Left colon (tissue), 2 donors: Measurements from ENCODE around the gene MB. TPM values are rescaled to one million over a fixed set of nuclear protein-coding genes. Genes with fewer than 3 reads are reported as not detected.

Source experiments
- ATAC-seq: fragments of 200-7000 bp; cut with Tn5 transposase; one replicate; pipeline ENCODE4 v1.9.1; 2020; ENCODE audit warnings: mild to moderate bottlenecking, moderate library complexity
- DNase-seq, 2 donors: peaks; one replicate each; pipeline ENCODE4 v3.0.0-alpha.2; 2020
- intact Hi-C, 2 donors: fragments of 100-400 bp; cut with DNase I in 1 of 2; cut with micrococcal nuclease in 1 of 2; formaldehyde crosslinking; loops; one replicate each; pipeline versions ENCODE4 v1.11.2 to v1.14.0; 2022; cut with DNase I, micrococcal nuclease
- total RNA-seq, 2 donors: library from RNA; stranded (reverse); fragmentation: NEBNext Ultra II Directional; extraction: Animal tissue kit (Norgen Biotek cat#: 25700); gene quantifications; one replicate each; pipeline ENCODE4 v1.2.1, GENCODE V29; 2021
- donor health status: DM: no; HTN: no; CAD: no.
- donor health status: DM: yes; HTN: yes; CAD: no.

MB gene
- total RNA-seq, 2 donors from 2014 or later = 8.4 to 12.8 TPM

DNA sequence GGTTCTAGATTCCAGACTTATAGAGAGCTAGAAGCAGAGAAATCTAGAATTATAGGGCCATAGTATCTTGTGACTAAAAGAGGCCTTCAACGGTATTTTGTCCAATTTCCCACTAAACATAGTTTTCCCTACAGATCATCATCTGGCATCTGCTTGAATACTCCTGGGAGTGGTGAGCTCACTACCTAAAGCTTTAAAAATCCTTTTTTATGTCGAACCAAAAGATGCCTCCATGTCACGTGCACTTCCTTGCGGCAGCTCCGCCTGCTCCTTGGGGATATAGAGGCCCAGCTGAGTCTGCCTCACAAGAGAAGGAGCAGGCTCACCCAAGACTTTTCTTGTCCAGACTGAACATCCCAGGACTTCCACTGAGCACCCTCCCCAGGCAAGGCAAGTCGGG lies 4.3 kb upstream of the MB start:
- no peak for DNase-seq
- intact Hi-C loops = no loop called here
- ATAC-seq = no peak

DNA sequence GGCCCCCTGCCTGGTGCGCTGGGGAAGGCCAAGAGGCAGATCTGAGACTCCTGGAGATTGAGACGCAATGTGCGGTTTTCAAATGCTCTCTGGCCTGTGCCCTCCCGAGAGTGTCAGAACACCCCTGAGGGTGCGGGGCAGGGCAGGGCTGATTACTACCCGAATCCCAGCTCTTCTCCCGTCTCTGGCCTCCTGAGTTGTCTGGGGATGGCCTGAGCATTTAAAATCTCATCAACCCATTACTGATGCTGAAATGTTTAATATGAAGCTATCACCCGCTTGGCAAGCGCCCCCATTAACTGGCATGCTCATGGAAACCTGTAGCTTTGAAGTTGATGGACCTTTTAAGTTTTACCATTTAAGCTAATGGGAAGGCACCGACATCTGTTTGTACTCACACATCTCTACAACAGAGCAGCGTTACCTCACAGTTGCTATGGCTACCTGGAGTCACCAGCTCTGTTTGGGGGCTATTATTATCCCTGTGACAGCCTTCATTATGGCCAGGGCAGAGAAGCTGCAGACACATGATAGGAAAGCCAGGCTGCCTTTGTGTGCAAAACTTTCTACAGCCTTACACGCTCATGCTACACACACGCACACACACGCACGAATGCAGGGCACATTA lies 3.6 kb upstream of the MB start:
- DNase-seq (peak in 1 of 2 donors; percentile 39), ATAC-seq (no peak)
- intact Hi-C loops = no loop called here

DNA sequence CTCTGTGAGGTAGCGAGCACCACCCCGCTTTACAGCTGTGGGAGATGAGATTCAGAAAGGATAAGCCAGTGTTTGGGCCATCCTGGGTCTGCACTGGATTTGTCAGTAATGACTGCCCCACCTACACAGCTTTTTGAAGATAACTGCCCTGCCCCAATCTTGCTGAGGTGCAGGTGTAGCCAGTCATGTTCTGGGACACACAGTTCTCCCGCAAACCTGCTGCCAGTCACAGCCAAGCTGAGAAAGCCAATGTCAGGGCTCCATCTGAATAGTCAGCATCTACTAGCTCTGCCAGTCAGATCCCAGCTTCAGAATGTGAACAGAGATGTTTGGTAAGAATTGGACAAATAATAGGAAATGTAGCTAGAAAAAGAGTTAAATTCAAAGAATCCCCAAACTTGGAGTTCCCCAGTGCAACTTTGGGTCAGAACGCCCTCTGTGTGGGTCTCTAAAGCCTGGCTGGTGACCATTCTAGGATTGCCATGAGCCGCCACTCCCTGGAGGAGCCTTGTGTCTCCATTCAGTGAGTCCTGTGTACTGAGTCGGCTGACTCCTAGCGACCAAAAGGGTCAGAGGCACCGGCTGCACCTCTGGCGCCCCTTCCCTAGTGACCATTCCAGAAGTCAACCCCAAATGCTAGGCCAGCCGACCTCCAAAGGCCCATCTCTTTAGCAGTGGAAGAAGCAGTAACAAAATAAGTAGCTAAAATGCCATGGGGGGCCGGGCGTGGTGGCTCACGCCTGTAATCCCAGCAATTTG lies 2.4 kb upstream of the MB start:
- intact Hi-C loops = no loop called here
- peak in 1 of 2 donors; percentile 31 for DNase-seq
- ATAC-seq = no peak

GRCh38 chr22:35618427-35619223 lies 1.5 kb upstream of the MB start:
- ATAC-seq (no peak), DNase-seq (no peak)
- intact Hi-C loops = no loop called here

- no peak for ATAC-seq
- intact Hi-C loops = no loop called here
Observed at GRCh38 chr22:35616043-35616442, 1.1 kb downstream of the MB start.

DNA sequence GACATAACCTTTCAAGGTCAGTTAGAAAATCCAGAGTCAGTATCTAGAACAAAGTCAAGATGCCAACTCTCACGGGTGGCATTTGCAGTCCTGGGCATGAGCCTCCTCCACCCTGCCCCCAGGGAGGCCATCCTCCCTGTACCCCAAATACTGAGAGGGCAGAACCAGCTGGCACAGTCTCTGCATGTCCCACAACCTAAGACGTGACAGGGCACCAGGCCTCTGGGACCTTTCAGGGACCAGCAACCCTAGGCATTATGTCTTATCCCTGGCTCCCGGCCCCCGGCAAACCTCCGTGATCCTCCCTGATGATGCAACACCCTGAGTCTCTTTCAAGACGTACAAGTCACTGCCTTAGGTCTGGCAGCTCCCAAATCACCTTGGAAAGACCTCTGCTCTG lies 2.0 kb downstream of the MB start:
- DNase-seq = no peak
- intact Hi-C loops = no loop called here
- no peak for ATAC-seq

More at GRCh38 chr22:35616043-35616442, 1.1 kb downstream of the MB start:
- DNase-seq = no peak

- DNase-seq (no peak), ATAC-seq (no peak)
- intact Hi-C loops = no loop called here
Observed at GRCh38 chr22:35614404-35614803, 2.7 kb downstream of the MB start.

DNA sequence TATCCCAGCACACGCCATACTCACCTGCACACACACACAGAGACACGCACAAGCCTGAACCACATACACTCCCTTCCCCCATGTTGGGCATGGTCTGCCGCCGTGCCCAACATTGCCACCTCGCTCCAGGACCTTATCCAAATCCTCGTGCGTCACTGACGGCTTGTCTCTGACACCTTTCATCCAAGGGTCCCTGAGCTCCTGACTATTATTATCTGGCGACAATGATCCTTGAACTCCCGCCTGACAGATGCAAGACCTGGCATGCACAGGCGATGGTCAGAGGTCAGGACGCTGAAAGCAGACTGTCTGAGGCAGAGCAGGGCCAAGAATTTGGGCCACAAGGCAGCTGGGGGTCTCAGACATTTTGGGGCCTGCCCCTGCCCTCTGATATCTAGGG lies 4.2 kb downstream of the MB start:
- ATAC-seq (no peak), DNase-seq (no peak)
- intact Hi-C loops = no loop called here

DNA sequence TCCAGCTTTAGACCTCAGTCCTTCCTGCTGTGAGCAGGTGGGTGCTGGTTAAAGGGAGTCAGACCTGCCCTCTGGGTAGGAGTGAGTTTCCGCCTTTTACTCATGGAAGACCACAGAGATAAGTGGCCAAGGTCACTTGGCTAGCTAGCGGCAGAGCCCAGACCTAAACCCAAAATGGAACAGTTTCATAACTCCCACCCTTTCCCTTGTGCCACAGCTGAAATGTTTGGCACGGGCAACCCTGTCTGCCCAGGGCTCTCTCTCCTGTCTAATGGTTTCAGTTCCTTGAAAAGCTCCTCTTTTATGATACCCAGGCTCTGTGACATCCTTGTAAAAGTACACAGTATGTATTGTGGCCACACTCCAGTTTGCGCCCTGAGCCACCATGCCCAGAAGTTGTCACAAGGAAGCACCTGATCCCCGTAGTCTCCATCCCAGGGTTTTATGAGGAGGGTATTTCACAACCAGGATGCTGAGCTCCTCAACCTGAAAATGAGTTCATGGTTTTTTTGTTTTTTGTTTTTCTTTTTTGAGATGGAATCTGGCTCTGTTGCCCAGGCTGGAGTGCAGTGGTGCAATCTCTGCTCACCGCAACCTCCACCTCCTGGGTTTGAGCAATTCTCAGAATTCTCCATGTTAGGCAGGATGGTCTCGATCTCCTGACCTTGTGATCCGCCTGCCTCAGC lies 5.1 kb downstream of the MB start:
- ATAC-seq (peak; percentile 92), DNase-seq (peak; percentile 43 to 68)
- intact Hi-C loops = no loop called here

DNA sequence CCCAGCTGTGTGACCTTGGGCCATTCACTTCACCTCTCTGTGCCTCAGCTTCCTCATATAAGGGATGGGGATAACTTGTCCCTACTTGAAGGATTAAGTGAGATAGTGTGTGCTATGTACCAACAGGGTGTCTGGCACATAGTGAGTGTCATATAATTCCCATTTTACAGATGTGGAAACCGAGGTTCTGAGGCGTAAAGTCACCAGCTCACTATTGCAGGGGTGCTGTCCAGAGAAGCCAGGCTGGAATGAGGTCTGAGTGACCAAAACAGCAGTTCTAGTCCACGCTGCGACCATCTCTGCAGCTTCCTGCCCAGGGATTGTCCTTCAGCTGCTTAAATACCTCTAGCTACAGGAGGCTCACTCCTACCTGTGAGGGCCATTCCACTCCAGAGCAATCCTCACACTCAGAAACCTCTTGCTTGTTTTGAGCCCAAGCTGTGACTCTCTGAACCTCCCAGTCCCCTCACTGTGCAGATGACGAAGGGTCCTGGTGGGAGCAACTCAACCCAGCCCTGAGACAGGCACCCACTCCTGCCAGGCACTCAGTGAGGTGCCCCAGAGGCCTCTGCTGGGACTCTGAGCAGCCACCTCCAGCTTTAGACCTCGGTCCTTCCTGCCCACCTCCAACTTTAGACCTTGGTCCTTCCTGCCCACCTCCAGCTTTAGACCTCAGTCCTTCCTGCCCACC lies 5.8 kb downstream of the MB start:
- ATAC-seq (no peak), DNase-seq (no peak)
- intact Hi-C loops = no loop called here

DNA sequence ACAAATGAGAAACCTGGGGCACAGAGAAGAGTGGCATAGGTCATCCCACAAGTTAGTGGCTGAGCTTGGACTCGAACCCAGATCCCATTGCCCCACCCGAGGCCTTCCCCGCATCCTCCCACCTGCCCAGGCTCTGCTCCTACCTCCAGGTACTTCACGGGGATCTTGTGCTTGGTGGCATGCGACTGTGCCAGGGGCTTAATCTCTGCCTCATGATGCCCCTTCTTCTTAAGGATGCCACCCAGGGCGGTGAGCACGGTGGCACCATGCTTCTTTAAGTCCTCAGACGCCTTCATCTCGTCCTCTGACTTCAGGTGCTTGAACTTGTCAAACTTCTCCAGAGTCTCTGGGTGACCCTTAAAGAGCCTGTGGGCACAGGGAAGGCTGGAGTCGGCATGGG lies 6.4 kb downstream of the MB start:
- ATAC-seq = no peak
- intact Hi-C loops = no loop called here

DNA sequence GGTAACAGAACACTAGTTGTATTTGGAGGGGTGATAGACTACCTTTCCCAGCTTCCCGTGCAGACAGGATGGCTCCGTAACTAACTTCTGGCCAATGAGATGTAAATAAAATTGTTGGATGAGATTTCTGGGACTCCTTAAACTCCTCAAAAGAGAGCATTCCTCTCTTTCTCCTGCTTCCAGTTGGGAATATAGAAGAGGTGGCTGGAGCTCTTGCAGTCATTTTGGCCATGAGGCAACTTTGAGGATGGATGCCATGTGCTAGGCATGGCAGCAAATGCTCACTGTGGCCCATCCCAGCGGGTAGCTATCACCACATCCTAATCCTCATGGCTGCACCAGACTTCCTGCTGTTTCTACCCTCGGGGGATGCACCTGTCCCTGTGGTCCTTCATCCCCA lies 7.4 kb downstream of the MB start:
- ATAC-seq = no peak
- no peak for DNase-seq
- intact Hi-C loops = no loop called here

More for the DNA sequence above, 6.4 kb downstream of the MB start:
- no peak for DNase-seq

GRCh38 chr22:35609261-35609660 lies 7.9 kb downstream of the MB start:
- no peak for DNase-seq
- intact Hi-C loops = no loop called here
- no peak for ATAC-seq

DNA sequence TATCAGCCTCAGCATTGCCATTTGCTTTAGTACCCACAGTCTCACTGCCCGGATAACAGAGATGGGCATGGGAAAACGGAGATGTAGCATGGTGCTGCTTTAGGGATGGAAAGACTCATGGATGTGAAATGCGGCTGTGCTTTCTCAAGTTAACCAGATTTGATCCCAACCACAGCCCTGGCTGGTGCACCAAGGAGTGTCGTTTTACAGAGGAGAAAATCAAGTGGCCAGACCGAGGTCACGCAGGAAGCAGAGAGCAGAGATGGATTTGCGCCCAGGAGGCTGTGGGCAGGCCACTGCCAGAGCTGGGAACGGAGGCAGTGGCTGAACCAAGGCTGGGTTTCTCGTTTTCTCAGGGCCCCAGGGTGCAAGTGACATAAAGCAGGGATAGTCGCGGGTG lies 9.0 kb downstream of the MB start:
- no peak for ATAC-seq
- DNase-seq = no peak
- intact Hi-C loops = no loop called here

DNA sequence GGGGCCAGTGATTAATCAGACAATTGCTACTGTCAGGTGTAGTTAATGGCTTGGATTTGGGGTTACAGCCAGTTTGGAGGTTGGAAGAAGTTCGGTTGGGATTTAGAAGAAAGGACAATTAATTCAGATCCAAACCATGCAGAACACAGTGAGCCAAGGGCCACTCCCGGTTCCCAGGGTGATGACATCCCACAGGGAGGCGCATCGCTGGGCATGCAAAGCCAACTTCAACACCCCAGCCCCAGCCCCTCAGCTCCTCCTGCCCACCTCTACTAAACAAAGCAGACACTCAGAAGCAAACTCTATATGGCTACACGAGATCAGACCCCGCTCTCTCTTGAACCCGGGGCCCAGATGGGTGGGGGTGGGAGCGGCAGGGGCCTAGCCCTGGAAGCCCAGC lies 10.2 kb downstream of the MB start:
- DNase-seq (no peak), ATAC-seq (no peak)
- intact Hi-C loops = no loop called here

DNA sequence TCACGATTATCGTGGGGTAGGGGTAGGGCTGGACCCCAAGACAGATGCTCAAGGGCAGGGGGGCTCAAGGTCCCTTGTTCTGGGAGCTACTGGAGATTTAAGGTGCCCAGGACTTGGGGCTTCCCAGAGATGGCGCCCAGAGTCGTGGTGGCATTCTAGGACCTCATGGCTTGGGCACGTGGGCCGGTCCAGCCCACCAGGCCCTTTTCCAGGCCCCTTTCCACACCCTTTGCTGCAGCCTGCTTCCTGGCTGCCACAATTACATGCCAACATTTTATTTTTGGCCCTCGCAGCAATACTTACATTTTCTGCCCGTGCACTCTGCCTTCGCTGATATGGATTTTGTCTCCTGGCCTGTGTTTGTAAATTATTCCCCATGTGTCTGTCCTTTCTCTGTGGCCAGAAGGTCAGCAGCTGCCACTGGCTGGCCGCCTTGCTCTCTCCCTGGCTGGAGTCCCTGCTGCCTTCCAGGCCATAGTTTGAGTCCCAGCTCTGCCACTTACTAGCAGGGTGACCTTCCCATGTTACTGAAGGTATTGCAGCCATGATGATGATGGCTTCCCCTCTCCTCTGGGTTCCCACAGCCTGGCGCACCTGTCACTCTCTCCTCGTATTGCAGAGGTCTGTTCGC lies 11.2 kb downstream of the MB start:
- DNase-seq (no peak), ATAC-seq (no peak)
- intact Hi-C loops = no loop called here

DNA sequence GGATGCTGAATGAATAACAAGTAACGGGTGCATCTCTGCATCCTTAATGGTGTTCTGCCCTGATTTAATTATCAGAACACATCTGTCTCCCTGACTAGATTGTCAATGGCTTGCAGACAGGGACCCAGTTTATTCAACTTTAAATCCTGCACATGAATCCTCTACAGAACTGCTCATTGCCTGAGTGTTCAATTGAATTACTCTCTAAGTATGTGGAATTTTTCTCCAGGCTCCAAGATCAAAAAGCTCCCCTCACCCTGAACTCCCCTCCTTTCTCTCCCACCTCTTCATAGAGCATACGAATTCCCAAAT lies 11.8 kb downstream of the MB start:
- no peak for ATAC-seq
- intact Hi-C loops = no loop called here

GRCh38 chr22:35604621-35605368 lies 12.3 kb downstream of the MB start:
- ATAC-seq (no peak), DNase-seq (no peak)
- intact Hi-C loops = no loop called here

More for the DNA sequence above, 11.8 kb downstream of the MB start:
- no peak for DNase-seq
